NK-92 (cell line): Measurements from ENCODE around the gene OR13C4.
"Not testable (repeated sequence)": the region's sequence is repeated elsewhere in the genome, so short reads cannot be mapped to it uniquely, and the experiment has no call there.

ENCODE experiments used
- DNase-seq: peaks from one replicate; lab custom pipeline; 2025; ENCODE audit not compliant: unreplicated experiment; lab: John Stamatoyannopoulos, UW

Gene OR13C4

DNA sequence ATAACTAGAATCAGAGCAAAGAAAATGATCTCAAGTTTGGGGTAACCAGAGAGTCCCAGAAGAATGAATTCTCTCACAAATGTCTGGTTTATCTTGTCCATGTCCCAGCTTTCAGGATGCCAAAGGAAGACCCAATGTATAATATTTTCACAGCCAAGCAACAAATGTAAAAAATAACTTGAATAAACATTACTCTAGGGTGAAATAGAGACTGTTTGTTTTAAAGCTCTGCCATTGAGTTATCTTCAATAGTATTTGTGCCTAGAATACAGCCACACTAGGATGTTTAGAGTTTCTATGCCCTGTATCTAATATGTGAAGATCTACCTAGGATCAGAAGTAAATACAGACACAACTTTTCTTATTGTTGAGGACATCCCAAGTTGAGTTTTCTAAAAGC is at the start of gene OR13C4:
OR13C4 (minus strand) TSS at position 101 of the 400 bp plus-strand sequence; CDS start at position 101, 0 bp downstream.
- DNase-seq, result no peak

DNA sequence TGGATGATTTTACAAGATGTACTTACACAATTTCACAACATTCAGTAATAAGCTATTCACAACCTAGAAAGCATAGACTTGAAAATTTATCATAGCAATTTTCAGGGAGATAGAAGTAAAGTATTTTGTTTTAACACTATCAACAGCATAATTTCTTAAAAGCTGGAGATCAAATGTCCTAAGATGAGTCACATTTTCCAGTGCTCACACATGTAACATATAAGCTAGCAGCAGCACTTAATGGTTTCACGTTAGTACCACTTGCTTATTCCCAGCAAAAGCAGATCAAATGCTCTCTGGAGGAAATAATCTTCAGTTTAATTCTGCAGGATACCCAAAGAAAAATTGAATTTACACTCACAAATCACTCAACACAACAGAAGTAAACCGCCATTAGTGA is 48.4 kb upstream of the OR13C4 start:
- no peak for DNase-seq

DNA sequence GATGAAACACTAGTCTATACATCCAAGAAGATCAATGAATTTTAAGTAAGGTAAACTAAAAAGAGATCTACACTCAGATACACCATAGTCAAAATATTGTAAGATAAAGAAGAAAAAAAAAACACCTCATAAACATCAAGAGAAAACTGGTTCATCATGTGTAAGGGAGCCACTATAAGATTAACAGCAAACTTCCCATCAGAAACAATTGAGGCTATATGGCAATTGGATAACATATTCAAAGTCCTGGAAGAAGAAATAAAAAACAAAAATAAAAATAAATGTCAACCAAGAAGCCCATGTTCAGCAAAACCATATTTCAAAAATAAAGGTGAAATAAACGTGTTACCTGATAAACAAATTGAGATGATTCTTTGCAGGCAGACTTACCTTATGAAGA is 45.6 kb upstream of the OR13C4 start:
- no peak for DNase-seq

DNA sequence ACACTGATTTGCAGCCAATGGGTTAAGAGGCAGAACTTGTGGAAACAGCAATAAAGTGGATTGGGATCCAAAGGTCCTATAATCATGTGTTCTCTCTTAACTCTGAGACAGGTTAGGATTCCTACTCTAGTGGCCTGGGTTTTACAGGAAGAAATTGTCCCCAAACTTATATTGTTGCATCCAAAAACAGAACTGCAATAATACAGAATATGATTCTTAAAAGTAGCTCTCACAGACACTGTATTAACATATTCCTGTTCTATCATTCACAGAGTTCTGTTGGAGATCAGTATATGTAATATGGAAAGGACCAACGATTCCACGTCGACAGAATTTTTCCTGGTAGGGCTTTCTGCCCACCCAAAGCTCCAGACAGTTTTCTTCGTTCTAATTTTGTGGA is 41.9 kb upstream of the OR13C4 start, which contains the start of gene OR13C8:
OR13C8 (plus strand) TSS at position 301 of the 400 bp plus-strand sequence; CDS start at position 301, 0 bp downstream.
- no peak for DNase-seq

DNA sequence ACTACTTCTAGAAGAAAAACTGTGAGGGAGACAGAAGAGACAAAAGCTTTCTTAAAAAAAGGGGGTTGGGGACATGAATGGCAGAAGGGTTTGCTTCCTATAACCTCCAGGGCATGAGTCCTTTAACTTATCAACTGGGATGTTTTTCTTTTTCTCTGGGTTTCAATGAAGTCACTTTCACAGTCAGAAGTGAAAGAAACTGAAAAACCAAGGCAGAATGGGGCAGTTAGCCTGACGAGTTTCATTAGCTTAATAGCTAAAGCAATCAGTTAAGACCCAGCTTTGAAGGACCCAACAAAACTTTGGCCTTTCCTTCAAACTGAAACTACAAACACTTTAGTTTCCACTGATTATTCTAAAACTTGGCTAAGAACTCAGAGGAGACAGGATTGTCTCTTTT is 37.3 kb upstream of the OR13C4 start:
- no peak for DNase-seq

DNA sequence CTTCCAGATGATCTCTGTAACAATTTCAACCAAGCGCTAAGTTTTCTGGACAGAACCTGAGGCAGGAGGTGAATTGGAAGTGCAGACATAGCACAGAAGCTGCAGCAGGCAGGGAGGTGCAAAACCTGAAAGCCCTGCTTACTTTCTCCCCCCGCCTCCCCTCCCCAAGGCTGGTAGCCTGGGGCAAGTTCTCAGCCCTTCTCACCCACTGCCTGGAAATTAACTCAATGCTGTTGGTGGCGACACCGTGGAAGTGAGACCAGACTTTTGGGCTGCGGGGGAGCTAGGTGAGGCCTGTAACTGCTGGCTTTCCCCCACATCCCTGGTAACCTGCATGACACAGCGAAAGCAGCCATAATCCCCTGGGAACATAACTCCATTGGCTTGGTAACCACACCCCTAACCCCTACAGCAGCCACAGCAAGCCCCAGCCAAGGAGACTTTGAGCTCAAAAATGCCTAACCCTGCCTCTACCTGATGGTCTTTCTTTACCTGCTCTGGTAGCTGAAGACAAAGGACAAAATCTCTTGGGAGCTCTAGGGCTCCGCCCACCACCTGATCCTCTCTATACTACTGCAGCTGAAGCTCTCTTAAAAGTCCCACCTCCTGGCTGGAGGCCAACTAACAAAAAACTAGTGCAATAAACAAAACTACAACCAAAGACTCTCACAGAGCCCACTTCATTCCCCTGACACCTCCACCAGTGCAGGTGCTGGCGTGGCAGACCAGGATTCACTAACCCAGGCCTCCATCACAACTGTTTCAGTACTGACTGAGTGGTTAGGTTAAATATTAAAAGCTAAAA is 30.0 kb upstream of the OR13C4 start:
- no peak for DNase-seq

DNA sequence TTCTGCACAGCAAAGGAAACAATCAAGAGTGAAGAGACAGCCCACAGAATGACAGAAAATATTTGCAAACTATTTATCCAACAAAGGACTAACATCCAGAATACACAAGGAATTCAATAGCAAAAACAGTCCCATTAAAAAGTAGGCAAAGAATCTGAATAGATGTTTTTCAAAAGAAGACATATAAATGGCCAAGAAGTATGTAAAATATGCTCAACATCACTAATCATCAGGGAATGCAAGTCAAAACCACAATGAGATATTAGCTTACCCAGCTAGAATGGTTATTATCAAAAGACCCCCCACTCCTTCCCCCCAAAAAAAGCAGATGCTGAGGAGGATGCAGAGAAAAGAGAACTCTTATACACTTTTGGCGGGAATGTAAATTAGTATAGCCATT is 28.5 kb upstream of the OR13C4 start:
- DNase-seq, result no peak

DNA sequence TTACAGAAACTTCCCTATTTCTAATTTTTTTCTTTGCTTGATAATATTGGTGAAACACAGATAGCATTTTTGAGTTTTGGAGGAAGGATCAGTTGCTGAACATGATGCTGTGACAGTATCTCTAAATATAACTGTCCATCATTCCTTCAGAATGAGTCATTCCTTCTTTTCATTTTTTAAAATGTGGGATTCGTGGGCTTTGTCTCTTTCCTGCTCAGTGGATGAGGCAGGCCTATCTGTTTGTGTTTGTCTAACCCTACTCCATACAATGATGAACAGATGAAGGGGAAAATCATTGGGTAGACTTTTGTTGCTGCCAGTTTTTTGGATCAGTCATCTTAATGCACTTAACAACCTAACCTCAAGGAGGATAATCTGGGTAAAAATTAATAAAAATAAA is 26.3 kb upstream of the OR13C4 start:
- no peak for DNase-seq

DNA sequence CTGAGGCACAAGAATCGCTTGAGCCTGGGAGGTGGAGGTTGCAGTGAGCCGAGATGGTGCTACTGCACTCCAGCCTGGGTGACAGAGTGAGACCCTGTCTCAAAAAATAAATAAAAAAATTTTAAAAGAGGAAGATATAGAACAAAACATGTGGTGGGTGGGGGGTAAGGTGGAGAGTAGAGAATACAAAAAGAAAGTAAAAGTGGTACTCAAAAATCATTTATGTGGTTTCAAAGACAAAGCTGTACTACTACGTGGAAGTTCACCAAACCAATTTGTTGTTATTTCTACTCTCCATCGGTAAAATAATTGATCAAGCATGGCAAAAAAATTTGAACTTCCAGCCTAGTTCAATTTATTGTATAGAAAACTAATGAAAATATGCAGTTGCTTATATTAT is 17.6 kb upstream of the OR13C4 start:
- no peak for DNase-seq

DNA sequence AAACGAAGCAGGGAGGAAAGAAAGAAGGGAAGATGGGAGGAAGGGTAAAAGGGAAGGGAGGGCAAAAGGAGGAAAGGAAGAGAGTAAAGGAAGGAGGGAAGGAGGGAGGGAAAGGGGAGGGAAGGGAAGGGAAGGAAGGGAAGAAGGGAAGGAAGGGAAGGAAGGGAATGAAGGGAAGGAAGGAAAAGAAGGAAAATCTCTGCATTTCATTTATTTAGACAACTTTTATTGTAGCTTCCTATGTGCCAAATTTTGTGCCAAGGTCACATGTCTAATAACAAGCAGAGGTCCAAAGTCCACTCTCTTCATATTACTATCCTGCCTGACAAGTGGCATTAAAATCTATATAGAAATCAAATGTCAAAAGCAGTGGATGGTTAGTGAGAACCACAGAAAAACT is 12.3 kb upstream of the OR13C4 start:
- no peak for DNase-seq

DNA sequence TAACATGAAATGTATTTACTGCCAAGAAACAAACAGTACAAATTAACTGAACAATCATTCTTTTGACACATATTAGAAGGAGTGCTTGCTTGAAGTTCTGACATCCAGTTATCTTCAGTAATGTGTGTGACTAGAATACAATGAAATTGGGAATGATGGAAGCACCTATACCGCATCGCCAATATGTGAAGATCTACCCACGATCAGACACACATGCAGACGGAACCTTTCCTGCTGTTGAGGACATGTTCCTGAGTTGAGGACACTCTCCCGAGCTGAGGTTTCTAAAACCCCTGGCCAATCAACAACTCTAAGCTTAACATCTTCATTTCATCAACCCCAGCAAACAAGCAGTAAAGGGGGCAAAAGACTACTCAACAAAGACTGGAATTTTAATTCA is 9.7 kb upstream of the OR13C4 start, which contains the start of gene OR13C3:
OR13C3 (minus strand) TSS at position 101 of the 400 bp plus-strand sequence. CDS start 133 bp downstream, outside the sequence.
- no peak for DNase-seq

DNA sequence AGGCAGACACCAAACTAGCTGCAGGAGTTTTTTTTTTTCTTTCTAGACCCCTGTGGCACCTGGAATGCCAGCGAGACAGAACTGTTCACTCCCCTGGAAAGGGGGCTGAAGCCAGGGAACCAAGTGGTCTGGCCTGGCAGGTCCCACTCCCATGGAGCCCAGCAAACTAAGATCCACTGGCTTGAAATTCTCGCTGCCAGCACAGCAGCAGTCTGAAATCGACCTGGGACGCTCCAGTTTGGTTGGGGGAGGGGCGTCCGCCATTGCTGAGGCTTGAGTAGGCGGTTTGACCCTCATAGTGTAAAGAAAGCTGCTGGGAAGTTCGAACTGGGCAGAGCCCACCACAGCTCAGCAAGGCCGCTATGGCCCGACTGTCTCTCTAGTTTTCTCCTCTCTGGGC is 6.8 kb downstream of the OR13C4 start:
- DNase-seq, result not testable (repeated sequence)

DNA sequence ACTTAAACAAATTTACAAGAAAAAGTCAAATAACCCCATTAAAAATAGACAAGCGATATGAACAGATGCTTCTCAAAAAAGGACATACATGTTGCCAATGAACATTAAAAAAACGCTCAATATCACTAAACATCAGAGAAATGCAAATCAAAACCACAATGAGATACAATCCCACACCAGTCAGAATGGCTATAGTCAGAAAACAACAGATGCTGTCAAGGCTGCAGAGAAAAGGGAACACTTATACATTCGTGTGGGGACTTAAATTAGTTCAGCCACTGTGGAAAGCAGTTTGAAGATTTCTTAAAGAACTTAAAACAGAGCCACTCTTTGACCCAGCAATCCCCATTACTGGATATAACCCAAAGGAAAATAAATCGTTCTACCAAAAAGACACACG is 12.1 kb downstream of the OR13C4 start:
- no peak for DNase-seq

DNA sequence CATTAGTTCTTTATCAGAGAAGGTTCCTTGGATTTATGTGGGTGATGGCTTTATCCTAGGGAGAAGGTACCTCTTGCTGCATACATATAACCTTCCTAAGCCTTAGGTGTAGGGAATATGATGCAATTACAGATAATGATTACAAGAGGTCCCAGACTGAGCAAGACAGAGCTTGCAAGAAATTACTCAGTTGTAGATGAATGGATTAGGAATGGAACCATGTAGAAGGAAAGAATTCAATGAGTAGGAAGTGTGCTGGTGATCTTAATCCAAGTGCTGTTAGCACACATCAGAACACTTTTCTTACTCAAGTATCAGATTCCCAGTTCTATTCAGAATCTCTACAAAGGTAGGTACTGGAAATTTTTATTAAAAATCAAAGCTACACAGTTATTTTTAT is 20.4 kb downstream of the OR13C4 start:
- DNase-seq, result no peak

DNA sequence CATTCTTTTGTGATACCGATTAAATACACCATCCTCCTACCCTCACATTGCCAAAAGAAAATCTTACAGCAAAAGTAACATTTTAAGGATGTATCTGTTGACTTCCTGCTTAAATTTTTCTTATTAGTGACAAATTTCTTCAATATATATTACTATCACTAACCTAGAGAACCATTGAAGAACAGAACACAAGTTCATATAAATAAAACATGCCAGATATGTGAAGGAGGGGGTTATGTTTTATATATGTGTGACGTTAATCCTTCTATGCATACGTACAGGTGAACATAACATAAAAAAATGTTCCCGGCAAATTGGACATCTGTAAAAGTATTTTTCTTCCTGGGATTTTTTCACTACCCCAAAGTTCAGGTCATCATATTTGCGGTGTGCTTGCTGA is 23.0 kb downstream of the OR13C4 start, which contains the start of gene OR13F1:
OR13F1 (plus strand) TSS at position 301 of the 400 bp plus-strand sequence; CDS start at position 301, 0 bp downstream.
- no peak for DNase-seq

DNA sequence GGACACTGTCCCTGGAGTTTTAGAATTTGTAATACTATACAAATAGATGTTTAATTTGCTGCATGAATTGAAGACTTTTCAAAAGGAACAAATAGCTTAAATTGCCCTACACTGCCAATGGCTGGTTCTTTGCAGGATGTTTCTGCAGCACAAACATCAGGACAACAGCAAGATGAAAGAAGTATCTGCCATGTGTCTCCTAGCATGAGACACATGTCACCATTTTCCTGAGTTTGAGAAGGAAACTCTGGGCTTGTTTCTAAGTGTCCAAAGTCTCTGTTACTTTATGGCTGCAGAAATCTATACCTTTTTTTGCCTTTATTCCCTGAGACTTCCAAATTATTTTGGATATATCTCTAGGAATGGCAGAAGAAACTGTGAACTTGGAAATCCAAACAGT is 23.6 kb downstream of the OR13C4 start:
- no peak for DNase-seq

DNA sequence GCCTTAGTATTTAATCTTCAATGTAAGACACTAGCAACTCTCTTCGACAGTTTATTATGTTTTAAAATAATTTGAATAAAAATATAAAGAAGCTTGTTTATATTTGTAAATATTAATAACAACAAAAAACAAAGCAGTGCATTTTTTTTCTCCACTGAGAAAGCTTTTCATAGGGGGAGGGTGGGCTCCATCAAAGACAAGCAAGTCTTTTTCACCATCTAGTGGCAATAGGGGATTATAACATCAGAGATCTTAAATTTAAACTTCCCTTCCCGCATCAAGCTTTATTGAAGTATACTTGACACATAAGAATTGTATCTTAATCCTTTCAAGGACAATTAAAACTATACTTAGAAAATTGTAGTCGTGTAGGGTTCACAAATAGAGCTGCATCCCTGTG is 32.2 kb downstream of the OR13C4 start:
- DNase-seq, result no peak

DNA sequence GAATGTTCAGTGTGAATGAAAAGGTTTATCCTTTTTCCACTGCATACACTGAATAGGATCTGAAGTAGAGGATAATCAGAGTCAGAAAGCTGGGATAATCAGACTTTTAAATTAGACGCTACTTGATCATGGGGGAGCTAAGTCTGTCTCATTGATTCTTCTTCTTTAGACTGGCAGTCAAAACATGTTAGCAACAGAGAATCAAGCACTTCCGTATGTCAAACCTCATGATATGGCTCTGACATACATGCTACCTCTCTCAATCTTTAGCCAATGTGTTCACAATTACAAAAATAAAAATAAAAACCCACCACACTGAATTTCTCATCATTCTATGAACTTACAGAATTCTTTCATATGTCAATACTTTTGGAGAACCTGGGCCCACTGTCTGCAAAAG is 42.0 kb downstream of the OR13C4 start:
- DNase-seq, result no peak

DNA sequence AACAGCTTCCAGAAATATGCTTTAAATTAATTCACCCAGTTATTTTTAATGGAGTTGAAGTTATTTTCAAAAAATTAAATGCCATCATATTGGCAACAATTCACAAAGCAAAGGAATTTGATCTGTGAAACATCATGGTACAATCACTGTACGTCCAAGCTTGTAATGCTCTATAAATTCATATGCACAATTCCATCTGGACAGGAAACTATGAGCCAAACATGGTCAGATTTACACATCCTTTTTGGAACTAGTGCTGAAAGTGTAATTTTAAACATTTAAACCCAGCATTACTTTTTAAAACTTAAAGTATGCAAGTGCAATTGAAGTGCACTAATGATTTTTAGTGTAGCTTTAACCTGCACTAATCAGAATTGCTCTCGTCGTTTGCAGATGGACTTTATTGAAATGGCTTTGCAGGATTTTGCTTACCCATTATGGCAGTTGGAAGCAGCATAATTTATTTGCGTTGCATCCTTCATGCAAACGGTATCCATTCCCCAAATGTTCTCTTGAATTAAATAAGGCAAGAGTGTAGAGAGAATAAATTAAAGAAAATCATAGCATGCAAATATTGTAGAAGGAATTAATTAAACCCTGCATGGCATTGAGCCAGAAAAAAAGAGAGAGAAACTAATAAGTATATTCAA is 44.0 kb downstream of the OR13C4 start:
- DNase-seq, result no peak
